NCI-H2196 (cell line): ENCODE measurements around the gene KIAA1217.

Source experiments
- DNase-seq: peaks from one replicate; lab custom pipeline; 2025; ENCODE audit not compliant: unreplicated experiment; lab: John Stamatoyannopoulos, UW

The KIAA1217 gene

DNA sequence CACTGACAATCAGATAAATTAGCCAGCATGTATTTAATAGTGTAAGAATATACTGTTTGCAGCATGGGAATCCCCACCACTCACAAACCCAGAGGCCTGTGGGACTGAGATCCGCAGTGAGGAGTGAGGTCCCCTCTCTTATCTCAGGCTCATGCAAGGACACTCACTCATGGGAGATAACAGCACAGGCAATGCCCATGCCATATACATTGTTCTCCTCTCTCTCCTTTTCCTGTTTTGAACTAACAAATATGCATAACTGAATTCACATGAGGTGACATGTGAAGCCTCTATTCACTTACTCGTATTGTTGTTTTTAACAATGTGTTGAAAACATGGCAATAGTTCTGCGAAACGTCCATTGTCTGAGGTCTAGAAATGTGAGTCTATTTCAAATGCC lies 284.2 kb downstream of the KIAA1217 start:
- DNase-seq = no peak

DNA sequence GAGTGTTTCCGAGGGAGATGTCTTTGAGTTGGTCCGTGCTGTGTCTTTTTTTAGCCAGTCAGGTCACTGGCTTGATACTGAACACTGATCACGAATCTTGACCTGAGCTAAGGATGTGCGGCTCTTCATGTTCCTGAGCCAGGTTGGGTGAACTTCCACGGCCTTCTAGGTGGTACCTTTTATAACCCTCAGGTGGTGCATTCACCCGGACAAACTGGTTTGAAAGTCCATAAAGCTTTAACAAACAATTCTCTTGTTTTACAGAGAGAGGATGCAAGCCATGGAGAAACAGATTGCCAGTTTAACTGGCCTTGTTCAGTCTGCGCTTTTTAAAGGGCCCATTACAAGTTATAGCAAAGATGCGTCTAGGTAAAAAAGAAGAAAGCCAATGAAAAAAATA lies 285.3 kb downstream of the KIAA1217 start:
- no peak for DNase-seq

DNA sequence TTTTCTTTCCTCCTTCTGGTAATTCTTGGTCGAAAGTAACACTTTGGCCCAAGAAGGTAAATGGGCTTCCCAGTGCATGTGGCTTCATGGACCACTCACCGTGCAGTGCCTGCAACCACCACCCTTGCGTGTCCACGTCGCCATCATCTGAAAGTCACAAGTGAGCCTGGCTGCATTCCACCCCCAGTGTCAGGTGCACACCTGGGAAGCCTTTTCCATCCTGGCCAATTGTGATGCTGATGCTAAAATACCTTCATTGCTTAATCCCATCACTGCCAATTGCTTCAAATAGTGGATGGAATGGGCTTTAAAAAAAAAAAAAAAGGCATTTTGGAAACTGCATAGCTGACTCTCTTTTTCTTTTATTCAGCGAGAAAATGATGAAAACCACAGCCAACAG lies 285.8 kb downstream of the KIAA1217 start:
- no peak for DNase-seq

DNA sequence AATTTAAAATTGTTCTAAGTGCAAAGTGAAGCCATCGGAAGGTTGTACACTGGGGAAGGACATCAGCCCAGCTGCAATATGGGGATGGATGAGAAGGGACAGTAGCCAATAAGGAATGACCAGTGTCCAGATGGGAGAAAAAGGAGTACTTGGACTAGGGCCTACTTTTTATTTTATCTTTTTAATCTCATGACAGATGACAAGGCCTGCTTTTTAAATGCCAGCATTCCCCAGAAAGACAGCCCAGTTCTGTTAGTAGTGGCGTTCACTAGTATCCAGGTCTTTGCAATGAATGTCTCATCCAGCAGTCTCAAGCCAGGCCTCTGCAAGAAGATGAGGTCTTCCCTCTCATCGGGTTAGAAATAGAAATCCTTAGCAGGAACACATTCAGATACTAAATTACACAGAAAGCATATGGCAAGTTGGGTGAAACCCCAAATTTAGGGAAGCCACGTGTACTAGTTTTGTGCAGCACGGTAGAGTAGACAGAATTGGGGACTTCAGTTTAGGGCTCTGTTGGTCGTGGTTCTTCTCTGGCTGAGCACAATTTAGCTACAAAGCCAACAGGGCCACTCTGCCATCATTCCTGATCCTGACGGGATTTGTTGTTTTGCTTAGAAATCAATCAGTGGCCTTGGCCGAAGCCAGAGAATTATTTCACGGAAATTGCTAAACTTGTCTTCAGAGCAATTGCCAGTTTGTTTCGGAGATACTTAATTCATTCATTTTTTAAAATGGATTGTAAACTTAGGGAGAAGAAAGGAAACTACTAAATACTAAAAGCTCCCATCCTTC lies 286.9 kb downstream of the KIAA1217 start:
- DNase-seq = no peak

DNA sequence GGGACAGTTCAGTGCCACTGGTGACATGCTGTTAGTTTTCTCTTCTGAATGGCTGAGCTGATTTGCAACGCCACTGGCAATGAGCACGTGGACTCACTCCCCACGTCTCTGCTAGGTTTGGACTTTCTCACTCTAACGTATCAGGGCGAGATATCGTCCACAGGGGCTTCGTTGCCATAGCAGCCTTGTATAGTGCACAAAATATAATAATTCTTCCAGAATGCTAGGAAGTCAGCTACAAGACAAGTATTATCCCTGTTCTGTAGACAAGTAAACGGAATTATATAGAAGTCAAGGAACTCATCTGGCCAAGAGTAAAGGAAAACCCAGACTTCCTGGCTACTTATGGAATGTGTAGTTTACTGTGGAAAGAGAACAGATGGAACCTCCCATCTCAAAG lies 288.0 kb downstream of the KIAA1217 start:
- no peak for DNase-seq

DNA sequence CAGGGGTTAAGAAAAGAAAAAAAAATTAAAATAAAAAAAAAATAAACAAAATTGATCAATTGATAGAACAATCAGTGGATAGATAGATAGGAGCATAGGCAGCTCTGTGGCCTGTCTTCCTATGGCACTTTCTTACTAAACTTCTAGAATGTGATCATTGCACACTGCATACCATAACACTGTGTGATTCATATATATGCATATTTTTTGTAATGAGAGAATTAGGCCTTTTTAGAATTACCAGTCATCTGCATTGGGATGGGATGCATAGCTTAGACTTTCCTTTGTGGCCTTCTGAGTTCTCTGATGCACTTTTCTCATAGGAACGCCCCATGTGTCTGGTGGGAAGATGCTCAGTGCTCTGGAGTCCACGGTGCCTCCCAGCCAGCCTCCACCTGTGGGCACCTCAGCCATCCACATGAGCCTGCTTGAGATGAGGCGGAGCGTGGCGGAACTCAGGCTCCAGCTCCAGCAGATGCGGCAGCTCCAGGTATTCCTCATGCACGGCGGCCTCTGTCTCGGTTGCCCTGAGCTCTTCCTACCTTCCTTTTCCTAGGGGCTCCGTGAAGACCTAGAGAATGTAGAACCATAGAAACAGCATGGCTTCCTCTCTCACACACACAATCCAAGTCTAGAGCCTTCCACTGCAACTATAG lies 292.2 kb downstream of the KIAA1217 start:
- no peak for DNase-seq

DNA sequence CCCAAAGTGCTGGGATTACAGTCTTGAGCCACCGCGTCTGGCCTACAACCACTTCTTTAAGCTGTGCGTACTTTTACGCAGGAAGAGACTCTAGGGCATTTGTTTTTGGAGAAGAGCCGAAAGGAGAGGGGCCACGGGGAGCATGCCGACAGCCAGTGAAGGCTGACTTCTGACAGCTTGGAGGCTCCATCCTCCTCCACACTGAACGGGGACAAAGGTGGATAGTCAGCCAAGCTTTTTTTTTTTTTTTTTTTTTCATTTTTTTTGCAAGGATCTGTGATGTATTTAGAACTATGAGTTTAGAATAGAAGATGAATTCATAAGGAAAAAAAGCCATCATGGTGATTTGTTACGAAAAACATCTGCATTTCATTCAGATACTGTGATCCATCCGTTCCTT lies 293.1 kb downstream of the KIAA1217 start:
- no peak for DNase-seq

DNA sequence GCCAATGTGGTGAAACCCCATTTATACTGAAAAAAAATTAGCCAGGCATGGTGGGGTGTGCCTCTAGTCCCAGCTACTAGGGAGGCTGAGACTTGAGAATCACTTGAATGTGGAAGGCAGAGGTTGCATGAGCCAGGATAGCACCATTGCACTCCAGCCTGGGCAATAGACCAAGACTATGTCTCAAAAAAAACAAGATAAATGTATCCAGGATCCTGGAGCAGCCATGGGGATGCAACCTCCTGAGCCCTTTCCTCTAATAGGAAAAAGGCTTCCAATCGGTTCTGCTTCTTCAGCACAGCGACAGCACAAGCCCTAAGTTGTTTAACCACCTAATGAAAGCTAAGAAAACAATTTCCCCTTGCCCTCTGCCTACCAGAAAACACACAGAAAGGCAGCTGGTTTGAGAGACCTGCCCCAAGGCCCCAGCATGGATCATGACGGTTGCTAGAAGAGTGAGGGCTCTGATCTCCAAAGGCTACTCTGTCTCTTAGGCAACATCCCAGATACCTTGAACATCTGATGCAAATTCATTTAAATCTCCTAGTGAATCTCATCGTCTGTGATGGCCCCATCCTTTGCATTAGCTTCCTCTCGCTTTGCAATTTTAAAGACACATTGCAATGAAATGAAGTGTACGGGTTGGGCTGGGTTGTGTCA lies 294.0 kb downstream of the KIAA1217 start:
- DNase-seq = no peak

DNA sequence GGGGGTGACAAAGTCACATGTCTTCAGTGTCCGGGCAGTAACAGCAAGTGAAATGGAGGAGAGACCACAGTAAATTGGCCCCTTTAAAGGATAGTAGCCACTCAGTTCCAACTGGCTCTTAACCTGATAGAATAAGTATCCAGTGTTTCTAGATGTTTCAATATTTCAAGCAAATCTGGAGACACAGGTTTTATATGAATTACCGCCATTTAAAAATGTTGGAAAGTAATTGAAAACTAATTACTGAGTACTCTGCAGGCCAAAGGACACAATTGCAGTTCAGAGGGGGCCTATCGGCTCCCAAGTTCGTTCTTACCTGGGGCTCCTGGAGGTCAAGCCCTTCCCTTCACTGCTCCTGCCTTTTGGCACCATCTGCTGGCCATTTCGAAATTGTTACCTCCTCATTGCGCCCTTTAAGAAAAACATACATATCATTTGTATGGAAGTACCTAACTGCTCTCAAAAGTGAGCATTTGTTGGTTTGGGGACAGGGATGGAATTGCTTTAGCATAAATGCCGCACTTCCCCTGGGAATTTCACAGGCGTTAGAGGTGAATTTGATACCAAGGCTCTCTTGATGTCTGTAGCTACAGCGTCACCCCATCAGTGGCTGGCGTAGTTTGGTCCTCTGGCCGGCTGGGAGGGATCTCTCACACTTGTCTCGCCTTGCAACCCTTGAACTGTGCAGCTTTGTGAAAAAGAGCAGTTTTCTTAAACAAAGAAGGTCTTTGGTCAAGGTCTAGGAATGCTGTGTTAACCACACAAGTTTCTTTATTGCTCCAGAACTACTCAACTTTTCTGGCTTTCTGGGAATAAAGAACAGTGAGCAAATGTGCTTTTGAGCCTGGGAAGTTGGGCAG lies 294.8 kb downstream of the KIAA1217 start:
- peak; percentile 2 for DNase-seq

DNA sequence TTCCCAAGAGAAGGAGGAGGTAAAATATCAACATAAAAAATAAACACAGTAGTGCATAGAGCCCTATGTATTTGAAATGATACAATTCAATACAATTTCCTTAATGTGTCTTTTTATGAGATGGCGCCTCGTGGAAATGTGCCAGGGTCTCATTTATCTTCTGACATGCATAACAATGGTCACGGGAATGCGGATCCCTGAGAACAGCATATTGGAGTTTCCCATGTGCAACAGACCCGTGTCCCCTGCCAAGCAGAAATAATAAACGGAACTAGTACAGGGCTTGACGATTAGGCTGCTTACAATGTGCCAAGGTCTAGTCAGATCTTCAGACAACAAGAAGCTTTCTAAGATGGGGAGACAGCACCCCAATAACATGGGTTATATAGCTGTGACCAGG lies 296.8 kb downstream of the KIAA1217 start:
- DNase-seq = no peak

DNA sequence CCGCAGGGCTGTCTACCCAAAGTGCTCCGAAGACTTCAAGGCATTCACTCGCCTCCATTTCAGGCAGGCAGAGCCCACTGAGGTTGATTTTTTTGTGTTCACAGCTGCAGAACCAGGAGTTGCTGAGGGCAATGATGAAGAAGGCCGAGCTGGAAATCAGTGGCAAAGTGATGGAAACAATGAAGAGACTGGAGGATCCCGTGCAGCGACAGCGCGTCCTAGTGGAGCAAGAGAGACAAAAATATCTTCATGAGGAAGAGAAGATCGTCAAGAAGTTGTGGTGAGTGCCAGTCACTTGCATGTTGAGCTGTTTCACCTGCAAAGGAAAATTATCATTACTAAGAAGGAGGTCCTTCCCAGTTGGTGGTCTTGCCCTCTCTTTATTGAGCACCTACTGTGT lies 304.2 kb downstream of the KIAA1217 start:
- no peak for DNase-seq

DNA sequence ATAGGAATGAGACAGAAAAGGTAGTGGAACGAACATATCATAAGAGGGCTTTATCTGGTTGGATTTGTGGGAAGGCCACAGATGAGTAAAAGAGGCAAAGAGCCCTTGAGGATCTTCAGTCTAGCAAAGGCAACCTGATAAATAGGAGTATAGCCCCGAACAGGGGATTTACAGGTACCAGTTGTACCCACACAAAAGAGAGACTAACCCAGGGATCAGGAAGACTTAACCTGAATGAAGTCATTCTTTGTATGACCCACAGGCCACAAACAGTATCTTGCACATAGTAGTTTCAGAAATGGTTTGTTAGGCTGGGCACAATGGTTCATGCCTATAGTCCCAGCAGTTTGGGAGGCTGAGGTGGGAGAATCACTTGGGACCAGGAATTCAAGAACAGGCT lies 306.5 kb downstream of the KIAA1217 start:
- DNase-seq = no peak

DNA sequence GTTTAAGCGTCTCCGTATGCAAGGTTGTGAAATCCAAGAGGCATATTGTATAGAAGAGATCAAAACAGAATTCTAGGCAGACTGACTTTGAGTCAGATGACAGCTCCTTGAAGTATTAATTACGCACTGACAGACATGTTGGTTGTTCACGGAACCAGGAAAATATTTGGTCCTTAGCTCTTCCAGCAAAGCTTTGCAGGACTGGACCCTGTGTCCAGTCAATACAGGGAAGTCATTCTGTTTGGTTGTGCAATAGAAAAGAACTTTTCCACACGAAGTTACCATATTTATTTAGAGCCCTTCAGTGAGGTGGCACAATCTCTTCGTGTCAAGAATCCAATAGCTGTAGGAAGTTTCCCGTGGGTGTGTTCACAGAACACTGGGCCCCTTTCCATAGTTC lies 309.5 kb downstream of the KIAA1217 start:
- no peak for DNase-seq

DNA sequence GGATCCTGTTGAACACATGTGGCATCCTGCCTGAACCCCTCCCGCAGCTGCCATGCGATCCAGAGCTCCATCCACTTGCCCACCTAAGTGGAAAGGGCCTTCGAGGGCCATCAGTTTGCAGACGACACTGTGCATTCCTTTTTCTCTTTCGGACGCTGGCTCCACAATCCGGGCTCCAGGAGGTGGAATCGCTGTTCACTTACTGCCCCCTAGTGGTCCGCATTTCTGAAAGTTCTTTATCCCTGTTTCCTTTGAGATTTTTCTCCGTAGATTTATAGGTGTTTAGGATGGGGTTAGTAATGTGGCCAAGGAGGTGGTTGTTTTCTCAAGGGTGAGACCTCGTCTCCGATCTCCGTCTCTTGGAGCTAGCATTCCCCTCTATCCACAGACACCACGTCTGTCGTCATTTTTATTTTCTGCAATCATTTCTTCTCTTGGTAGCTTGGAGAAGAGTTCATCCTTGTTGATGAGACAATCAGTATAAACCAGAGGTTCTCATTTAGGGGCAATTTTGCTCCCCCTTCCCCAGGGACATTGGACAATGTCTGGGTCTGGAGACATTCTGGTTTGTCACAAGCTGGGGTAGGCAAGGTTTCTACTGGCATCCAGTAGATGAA lies 310.2 kb downstream of the KIAA1217 start:
- DNase-seq = peak; percentile 30

DNA sequence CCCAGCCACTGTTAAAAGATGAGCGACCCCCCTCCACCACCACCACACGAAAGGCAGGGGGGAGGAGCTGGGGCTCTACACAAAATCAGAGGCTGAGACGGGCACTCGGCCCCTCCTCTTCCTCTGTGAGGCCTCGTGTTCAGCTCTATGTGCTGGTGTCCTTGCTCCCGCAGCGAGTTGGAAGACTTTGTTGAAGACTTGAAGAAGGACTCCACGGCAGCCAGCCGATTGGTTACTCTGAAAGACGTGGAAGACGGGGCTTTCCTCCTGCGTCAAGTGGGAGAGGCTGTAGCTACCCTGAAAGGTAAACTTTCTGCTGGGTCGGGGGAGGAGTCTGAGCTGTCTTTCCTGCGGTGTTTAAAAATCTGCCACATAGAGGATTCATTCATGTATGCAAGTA lies 311.0 kb downstream of the KIAA1217 start:
- no peak for DNase-seq

DNA sequence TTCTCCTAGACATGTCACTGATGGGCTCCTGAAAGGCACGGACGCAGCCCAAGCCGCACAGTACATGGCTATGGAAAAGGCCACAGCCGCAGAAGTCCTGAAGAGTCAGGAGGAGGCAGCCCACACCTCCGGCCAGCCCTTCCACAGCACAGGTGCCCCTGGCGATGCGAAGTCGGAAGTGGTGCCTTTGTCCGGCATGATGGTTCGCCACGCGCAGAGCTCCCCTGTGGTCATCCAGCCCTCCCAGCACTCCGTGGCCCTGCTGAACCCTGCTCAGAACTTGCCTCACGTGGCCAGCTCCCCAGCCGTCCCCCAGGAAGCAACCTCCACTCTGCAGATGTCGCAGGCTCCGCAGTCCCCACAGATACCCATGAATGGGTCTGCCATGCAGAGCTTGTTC lies 315.4 kb downstream of the KIAA1217 start:
- DNase-seq = no peak

DNA sequence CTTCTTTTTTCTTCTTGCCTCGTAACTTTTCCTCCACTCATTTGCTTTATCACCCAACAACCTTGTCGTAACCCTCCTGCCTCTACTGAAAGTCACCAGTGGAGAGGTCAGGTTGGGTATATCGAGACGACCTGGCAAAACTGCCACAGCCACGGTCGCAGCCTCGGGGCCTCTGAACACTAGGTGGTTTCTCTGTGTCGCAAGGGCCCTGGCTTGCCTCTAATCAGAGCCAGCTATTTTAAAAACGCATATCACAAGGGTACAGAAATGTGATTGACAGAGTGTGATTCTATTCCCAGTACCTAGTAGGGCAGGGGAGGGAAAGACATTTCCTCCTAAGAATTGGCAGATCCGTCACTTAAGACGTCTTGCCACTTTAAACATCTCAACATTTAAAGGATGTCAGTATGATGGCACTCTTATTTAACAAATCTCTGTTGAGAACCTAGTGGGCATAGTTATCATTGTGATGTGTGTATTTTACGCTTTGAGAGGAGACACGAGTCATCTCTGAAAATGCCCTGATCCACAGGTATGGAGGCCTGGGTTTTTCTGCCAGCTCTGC lies 317.2 kb downstream of the KIAA1217 start:
- no peak for DNase-seq

DNA sequence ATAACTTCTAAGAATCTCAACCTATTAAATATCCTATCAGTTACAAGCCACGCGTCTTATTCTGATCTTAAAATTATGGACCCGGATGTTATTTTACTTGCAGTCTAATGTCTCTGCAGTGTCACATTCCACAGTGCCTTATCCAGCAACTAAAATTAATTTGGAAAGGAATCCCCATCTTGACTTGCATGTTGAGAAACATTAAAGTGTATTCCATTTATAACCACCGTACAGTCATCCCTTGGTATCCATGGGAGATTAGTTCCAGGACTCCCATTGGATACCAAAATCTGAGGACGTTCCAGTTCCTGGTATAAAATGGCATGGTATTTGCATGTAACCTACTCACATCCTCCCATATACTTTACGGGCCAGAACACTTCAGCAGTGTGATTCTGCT lies 320.0 kb downstream of the KIAA1217 start:
- no peak for DNase-seq

DNA sequence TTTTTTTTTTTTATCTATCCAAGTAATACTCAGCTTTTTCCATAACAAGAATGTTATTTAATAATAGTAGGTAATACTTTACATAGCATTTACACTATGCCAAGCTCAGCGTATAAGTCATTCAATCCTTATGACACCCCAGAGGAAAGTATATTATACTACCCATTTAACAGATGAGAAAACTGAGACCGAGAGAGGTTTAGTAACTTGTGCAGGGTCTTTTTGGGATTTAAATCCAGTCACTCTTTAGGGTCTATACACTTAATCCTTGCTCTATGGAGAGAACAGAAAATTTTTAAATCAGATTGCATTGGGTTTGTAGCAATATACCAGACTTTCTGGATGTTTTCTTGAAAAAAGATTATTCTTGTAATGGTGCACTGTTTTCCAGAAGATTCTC lies 322.5 kb downstream of the KIAA1217 start:
- no peak for DNase-seq

DNA sequence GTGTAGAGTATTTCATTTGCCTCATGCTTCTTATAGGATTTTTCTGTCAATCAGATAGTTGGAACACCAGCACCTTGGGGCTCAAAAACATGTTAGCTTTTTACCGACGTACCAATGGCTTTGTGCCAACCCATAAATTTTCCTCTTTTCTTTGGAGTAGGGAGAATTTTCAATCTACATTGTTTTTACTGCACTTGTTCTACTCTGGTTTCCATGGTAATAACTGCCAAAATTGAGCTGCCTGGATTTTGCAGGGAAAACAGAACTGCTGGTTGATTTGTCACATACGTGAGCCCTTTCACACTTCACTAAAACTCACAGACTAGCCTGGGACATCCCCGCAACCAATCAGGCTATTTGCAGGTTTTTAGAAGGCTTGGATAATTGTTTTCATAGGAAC lies 325.0 kb downstream of the KIAA1217 start:
- no peak for DNase-seq

DNA sequence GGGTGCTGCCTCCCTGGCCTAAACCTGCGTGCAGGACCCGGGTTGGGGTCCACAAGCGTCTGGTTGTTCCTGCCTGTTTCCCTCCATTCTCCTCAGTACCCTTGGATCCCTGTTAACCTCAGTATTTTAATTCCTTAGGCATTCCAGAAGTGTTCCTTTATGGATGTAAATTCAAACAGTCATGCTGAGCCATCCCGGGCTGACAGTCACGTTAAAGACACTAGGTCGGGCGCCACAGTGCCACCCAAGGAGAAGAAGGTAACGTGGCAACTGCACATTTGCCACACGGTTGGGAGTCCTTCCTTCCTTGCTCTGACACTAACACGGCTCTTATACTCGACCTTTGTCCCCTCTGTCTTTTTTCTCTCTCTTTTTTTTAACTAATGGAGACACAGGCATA lies 327.7 kb downstream of the KIAA1217 start:
- DNase-seq = no peak
